GM23248 (cell line): ENCODE data around the gene KIR3DL3. TPM values are rescaled to one million over a fixed set of nuclear protein-coding genes. Genes with fewer than 3 reads are reported as not detected.

Experiments
- polyA plus RNA-seq: library from polyadenylated mRNA; unstranded; fragments of >200 nt; fragmentation: Nextera tagmentation; extraction: Ambion mirVana; gene quantifications from 2 replicates; pipeline ENCODE4 v1.2.1, GENCODE V29; 2016
- small RNA-seq: library from RNA; depleted of rRNA; stranded (forward); fragments of <200 nt; gene quantifications from one replicate; pipeline ENCODE3, GENCODE V24; 2014; ENCODE audit warnings: low read depth, low replicate concordance
- total RNA-seq: library from RNA; depleted of rRNA; stranded (reverse); fragments of >200 nt; shearing (Covaris generic); gene quantifications from 2 replicates; pipeline ENCODE4 v1.2.3, GENCODE V29; 2014; rRNA removed

Gene KIR3DL3
- total and polyA plus RNA-seq, 2 experiments from 2014 or later = not detected

Small RNAs within 50 kb of the gene (small RNA-seq; reads per million reads assigned to genes)
- gene AC245128.2 (not detected), gene KIR3DP1 (not detected)

Other genes starting within 250 kb of the KIR3DL3 start
- gene LAIR2, start 221.6 kb upstream of the KIR3DL3 start, total RNA-seq = not detected in 2 replicates
- gene LAIR2, start 221.6 kb upstream of the KIR3DL3 start, polyA plus RNA-seq = not detected in 2 replicates
- gene LILRA2, start 150.7 kb upstream of the KIR3DL3 start, total RNA-seq = not detected in 2 replicates
- gene LILRA2, start 150.7 kb upstream of the KIR3DL3 start, polyA plus RNA-seq = not detected in 2 replicates
- not detected in 2 replicates for gene LILRA1, start 130.8 kb upstream of the KIR3DL3 start, total RNA-seq
- gene LILRA1, start 130.8 kb upstream of the KIR3DL3 start, polyA plus RNA-seq = not detected in 2 replicates
- not detected in 2 replicates for gene LILRB1, start 94.0 kb upstream of the KIR3DL3 start, total RNA-seq
- 0.06 TPM in 1 of 2 replicates, not detected in the other for gene LILRB1, start 94.0 kb upstream of the KIR3DL3 start, polyA plus RNA-seq
- gene LILRB4, start 61.5 kb upstream of the KIR3DL3 start, total RNA-seq = not detected in 2 replicates
- not detected in 2 replicates for gene LILRB4, start 61.5 kb upstream of the KIR3DL3 start, polyA plus RNA-seq
- gene KIR2DL3, start 14.1 kb downstream of the KIR3DL3 start, total RNA-seq = not detected in 2 replicates
- gene KIR2DL3, start 14.1 kb downstream of the KIR3DL3 start, polyA plus RNA-seq = not detected in 2 replicates
- gene KIR2DL1, start 45.4 kb downstream of the KIR3DL3 start, total RNA-seq = not detected in 2 replicates
- not detected in 2 replicates for gene KIR2DL1, start 45.4 kb downstream of the KIR3DL3 start, polyA plus RNA-seq
- gene KIR2DL4, start 79.2 kb downstream of the KIR3DL3 start, total RNA-seq = not detected in 2 replicates
- gene KIR2DL4, start 79.2 kb downstream of the KIR3DL3 start, polyA plus RNA-seq = not detected in 2 replicates
- gene KIR3DL1, start 92.0 kb downstream of the KIR3DL3 start, total RNA-seq = not detected in 2 replicates
- gene KIR3DL1, start 92.0 kb downstream of the KIR3DL3 start, polyA plus RNA-seq = not detected in 2 replicates
- gene KIR2DS4, start 108.2 kb downstream of the KIR3DL3 start, total RNA-seq = not detected in 2 replicates
- not detected in 2 replicates for gene KIR2DS4, start 108.2 kb downstream of the KIR3DL3 start, polyA plus RNA-seq
- not detected in 2 replicates for gene KIR3DL2, start 126.0 kb downstream of the KIR3DL3 start, total RNA-seq
- not detected in 2 replicates for gene KIR3DL2, start 126.0 kb downstream of the KIR3DL3 start, polyA plus RNA-seq
- gene FCAR, start 149.8 kb downstream of the KIR3DL3 start, total RNA-seq = not detected in 2 replicates
- not detected in 2 replicates for gene FCAR, start 149.8 kb downstream of the KIR3DL3 start, polyA plus RNA-seq
- gene NCR1, start 181.7 kb downstream of the KIR3DL3 start, total RNA-seq = not detected in 2 replicates
- gene NCR1, start 181.7 kb downstream of the KIR3DL3 start, polyA plus RNA-seq = not detected in 2 replicates
- not detected in 2 replicates for gene NLRP7, start 223.1 kb downstream of the KIR3DL3 start, total RNA-seq
- gene NLRP7, start 223.1 kb downstream of the KIR3DL3 start, polyA plus RNA-seq = not detected in 2 replicates
- gene NLRP2, start 241.9 kb downstream of the KIR3DL3 start, total RNA-seq = not detected in 2 replicates
- gene NLRP2, start 241.9 kb downstream of the KIR3DL3 start, polyA plus RNA-seq = not detected in 2 replicates